GM12891 (cell line): ENCODE results near the gene ADGRE1.
A peak's percentile ranks its signal among the peaks of the same experiment; 100 is the strongest.

ENCODE experiments used
- DNase-seq: peaks from one replicate; pipeline ENCODE4 v3.0.0; 2011; ENCODE audit warnings: low spot score; ENCODE audit not compliant: insufficient read length
- FAIRE-seq: peaks from 2 replicates; lab custom pipeline; 2011; peaks lifted over from hg19 to GRCh38; lab: Jason Lieb, UNC
- PAX5 ChIP-seq: IDR thresholded peaks from 2 replicates; pipeline ENCODE4 v1.6.1; 2011; ENCODE audit warnings: low read length, moderate library complexity, mild to moderate bottlenecking; ENCODE audit not compliant: insufficient read depth, severe bottlenecking
- POLR2A ChIP-seq: IDR thresholded peaks from 2 replicates; pipeline ENCODE4 v1.6.1; 2011; ENCODE audit warnings: low read depth, low read length, control low read depth
- POLR2AphosphoS5 ChIP-seq: IDR thresholded peaks from 2 replicates; pipeline ENCODE4 v1.6.1; 2011; ENCODE audit warnings: low read depth, low read length, control low read depth
- POU2F2 ChIP-seq: IDR thresholded peaks from 2 replicates; pipeline ENCODE4 v1.6.1; 2011; ENCODE audit warnings: low read depth, mild to moderate bottlenecking, control low read depth, low read length, moderate library complexity
- SPI1 ChIP-seq: IDR thresholded peaks from 2 replicates; pipeline ENCODE4 v1.6.1; 2011; ENCODE audit warnings: low read depth, low read length, control low read depth
- TAF1 ChIP-seq: IDR thresholded peaks from 2 replicates; pipeline ENCODE4 v1.6.1; 2011; ENCODE audit warnings: low read depth, low read length, control low read depth

The ADGRE1 gene

DNA sequence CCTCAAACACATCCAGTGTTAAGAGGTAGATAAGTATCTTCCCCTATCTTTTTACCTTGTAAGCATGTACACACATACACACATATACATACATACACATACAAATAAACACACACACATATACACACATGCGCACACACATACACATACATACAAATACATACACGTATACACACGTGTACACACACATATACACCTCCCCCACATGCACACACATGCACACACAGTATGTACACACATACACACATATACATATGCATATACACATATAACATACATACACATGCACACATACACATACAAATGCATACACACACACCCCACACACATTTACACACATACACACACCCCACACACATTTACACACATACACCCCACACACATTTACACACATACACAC, 24.1 kb downstream of the ADGRE1 start:
- FAIRE-seq (no peak), DNase-seq (no peak)
- TF ChIP-seq TAF1 (no peak), PAX5 (no peak), SPI1 (no peak), POLR2AphosphoS5 (no peak), POU2F2 (no peak), POLR2A (no peak)

DNA sequence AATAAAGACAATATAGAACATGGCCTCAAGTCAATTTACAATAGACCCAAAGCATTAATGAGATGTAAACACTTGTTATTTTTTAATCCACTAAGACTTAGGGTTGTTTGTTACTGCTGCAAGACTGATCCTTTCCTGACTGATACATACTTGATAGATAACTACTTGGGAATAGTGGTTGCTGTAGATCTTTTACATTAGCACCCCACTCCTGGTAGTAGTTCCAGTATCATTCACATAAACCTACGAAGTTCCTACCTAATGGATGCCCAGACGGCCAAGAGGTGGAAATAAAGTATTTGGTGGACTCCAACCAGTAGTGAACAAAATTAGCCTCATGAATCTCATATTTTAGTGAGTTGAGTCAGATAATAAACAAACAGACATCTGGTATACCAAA, 26.9 kb downstream of the ADGRE1 start:
- DNase-seq (no peak), FAIRE-seq (no peak)
- TF ChIP-seq SPI1, result no peak
- TF ChIP-seq POLR2A, result no peak
- no peak for TF ChIP-seq POLR2AphosphoS5
- no peak for TF ChIP-seq PAX5
- TF ChIP-seq TAF1, result no peak
- TF ChIP-seq POU2F2, result no peak

DNA sequence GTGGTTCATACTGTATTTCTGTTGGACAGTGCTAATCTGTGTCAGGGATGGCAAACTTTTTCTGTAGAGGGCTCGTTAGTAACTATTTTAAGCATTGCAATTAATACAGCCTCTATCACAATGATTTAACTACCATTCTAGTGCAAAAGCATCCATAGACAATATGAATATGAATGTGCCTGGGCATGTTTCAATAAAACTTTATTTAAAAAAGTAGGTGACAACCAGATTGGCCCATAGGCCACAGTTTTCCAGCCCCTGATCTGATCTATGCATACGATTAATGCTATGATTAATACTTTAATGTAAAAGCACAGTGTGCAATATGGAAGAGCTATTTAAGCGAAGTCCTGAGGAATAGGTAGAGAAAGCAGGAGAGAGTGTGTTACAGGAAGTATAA, 29.6 kb downstream of the ADGRE1 start:
- no peak for TF ChIP-seq POU2F2
- no peak for TF ChIP-seq POLR2A
- no peak for FAIRE-seq
- DNase-seq, result no peak

DNA sequence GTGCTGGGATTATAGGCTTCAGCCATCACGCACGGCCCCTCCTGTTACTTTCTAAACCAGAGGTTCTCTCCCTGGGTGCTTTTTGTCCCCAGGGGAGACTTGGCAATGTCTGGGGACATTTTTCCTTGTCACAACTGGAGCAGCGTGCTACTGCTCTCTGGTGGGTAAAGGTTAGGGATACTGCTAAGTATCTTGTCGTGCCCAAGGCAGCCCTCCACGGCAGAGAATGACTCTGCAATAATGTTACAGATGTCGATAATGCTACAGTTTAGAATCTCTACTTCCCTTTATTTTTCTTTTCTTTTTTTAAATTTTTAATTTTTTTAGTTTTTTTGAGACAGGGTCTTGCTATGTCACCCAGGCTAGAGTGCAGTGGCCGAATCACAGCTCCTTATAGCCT, 38.0 kb downstream of the ADGRE1 start:
- no peak for DNase-seq
- no peak for FAIRE-seq
- TF ChIP-seq TAF1 (no peak), POLR2A (no peak), SPI1 (no peak), POLR2AphosphoS5 (no peak), PAX5 (no peak)

DNA sequence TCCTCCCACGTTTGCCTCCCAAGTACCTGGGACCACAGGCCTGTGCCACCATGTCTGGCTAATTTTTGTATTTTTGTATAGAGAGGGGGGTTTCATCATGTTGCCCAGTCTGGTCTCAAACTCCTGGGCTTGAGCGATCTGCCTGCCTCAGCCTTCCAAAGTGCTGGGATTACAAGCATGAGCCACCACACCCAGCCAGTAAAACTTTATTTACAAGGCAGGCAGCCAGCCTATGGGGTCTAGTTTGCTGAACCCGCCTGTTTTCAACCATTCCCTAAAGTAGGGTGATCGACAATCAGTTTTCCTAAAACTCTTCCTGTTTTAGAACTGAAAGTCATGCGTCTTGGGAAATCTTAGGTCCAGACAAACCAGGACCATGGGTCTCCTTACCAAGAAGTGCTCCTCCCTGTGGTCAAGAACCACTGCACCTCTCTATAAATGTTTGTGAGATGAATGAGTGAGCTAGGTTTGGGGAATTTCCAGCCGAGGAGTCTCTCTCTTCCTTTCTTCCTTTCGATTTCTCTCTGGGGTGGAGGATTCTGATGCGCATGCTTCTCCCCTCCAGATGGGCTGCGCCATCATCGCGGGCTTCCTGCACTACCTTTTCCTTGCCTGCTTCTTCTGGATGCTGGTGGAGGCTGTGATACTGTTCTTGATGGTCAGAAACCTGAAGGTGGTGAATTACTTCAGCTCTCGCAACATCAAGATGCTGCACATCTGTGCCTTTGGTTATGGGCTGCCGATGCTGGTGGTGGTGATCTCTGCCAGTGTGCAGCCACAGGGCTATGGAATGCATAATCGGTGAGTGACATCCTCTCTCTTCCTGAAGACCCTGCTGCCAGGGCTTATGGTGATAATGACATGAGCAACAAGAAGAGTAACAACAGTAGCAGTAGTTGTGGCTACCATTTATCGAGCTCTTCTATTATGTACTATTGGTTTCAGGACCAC, 38.7 kb downstream of the ADGRE1 start:
- TF ChIP-seq POU2F2, result no peak
- TF ChIP-seq TAF1, result no peak
- TF ChIP-seq POLR2AphosphoS5, result no peak
- TF ChIP-seq SPI1, result no peak
- TF ChIP-seq PAX5, result no peak
- TF ChIP-seq POLR2A, result no peak
- no peak for FAIRE-seq
- no peak for DNase-seq

DNA sequence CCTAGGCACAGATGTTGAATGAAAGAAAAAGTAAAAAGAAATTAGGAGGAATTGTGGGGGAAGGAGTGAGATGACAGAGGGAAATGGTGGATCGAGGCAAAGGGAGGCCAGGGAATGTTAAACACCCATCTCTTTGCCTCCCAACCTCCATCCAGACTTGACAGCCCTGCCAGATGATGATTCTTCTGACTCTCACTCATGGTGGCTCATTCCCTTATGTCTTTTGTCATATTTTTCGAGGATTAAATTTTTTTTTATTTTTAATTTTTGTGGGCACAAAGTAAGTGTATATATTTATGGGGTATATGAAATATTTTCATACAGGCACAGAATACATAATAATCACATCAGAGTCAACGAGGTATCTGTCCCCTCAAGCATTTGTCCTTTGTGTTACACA, 42.8 kb downstream of the ADGRE1 start:
- TF ChIP-seq POLR2AphosphoS5 (no peak), POLR2A (no peak), TAF1 (no peak), SPI1 (no peak), POU2F2 (no peak), PAX5 (no peak)
- FAIRE-seq (no peak), DNase-seq (no peak)

DNA sequence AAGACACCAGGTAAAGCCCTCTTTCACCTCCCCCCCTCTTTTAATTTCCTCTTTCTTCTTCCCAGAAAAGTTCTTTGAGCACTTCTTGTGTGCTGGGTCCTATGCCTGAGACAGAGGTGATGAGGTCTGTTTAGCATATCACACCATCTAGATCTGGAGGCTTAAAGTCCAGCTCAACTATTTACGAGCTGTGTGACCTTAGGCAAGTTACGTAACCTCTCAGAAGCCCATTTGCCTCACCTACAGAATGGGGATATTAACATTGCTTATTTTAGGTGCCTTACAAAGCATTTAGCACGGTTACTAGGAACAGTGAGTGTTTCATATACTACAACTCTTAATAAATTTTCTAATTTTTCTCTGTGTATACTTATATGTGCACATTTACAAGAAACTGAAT, 47.7 kb downstream of the ADGRE1 start:
- DNase-seq (no peak), FAIRE-seq (no peak)
- TF ChIP-seq POLR2A (no peak), POU2F2 (no peak), POLR2AphosphoS5 (no peak), SPI1 (no peak), TAF1 (no peak), PAX5 (no peak)

DNA sequence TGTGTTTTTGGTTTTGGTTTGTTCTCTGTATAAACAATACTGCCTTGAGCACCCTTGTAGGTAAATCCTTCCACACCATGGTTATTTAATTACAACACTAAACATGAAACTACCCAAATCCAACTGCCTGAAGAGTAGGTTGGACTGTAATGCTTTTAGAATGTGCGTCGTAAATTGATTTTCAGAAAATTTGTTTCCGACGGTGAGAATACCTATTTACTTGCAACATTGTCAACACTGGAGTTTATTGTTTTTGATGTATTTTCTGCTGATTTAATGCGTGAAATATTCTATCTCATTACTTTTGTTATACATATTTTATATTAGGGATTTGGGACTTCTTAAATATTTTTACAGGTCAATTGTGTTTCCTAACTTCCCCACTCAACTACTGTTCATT, 48.2 kb downstream of the ADGRE1 start:
- DNase-seq, result no peak
- no peak for FAIRE-seq
- TF ChIP-seq TAF1, result no peak
- no peak for TF ChIP-seq POU2F2
- no peak for TF ChIP-seq SPI1
- no peak for TF ChIP-seq POLR2AphosphoS5
- no peak for TF ChIP-seq PAX5
- no peak for TF ChIP-seq POLR2A

DNA sequence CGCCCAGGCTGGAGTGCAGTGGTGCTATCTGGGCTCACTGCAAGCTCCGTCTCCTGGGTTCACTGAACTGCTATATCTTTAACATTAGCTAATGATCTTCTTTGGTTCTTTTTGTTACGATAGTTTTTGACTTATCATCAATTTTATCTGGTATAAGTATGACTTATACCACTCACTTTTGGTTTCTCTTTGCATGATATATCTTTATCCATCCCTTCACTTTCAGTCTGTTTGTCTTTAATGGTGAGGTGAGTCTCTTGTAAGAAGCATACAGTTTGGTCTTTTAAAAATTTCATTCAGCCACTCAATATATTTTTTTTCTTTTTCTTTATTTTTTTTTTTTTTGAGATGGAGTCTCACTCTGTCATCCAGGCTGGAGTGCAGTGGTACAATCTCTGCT, 58.4 kb downstream of the ADGRE1 start:
- FAIRE-seq, result no peak
- TF ChIP-seq POLR2AphosphoS5 (no peak), POU2F2 (no peak), SPI1 (no peak), TAF1 (no peak), POLR2A (no peak), PAX5 (no peak)
- DNase-seq, result no peak

DNA sequence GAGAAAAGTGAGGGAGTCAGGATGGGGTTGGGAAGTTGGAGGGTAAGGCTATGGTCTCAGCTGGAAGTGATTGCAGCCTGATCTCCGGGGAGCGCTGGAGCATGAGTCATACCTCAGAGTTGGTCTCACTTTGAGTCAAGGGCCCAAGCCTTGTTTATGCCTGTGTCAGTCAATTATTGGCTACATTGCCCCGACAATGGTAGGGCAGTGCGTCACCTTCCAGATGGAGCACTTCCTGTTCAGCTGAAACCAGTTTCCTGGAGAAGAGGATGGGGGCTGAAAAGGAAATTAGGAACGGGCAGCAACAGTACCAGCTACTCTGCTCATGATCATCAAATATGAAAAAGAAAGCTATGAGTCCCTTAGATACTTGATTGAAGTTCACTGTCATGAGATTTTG, 60.4 kb downstream of the ADGRE1 start:
- peak; percentile 67 for TF ChIP-seq SPI1
- TF ChIP-seq PAX5, result peak; percentile 16
- no peak for TF ChIP-seq POLR2AphosphoS5
- no peak for TF ChIP-seq POLR2A
- no peak for TF ChIP-seq POU2F2
- DNase-seq (peak; percentile 32), FAIRE-seq (peak; percentile 82)
